ENCODE data around the gene POLR3E.

DNA sequence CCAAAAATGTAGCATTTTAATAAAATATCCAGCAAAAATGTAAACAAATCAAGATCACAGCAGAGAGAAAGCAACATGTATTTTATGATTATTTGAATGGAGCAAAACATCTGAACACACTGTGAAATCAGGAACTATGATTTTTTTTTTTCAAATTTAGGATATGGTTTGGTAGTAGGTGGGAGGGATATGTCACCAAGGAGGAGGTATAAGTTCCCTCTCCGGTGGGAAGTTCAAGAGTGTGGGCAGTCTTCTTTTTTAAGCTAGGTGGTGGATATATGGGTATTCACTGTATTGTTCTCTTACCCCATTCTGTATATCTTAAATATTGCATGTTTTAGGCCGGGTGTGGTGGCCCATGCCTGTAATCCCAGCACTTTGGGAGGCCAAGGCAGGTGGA lies 67.0 kb downstream of the POLR3E start:
- TF ChIP-seq EZH2 (IDR thresholded peaks at IDR 0.05; ENCODE audit: insufficient read depth, poor library complexity, severe bottlenecking): no peak
- no peak for TF ChIP-seq EZH2phosphoT487 (IDR thresholded peaks at IDR 0.05; ENCODE audit: insufficient read depth, low read depth)
